GM13976 (cell line): ENCODE results near the gene RGS5.
"Not testable (repeated sequence)": the region's sequence is repeated elsewhere in the genome, so short reads cannot be mapped to it uniquely, and the experiment has no call there.

Source experiments
- DNase-seq: peaks from one replicate; pipeline ENCODE4 v3.0.0; 2012; ENCODE audit warnings: low spot score
- in situ Hi-C: fragments of 300-500 bp; cut with MboI; formaldehyde crosslinking; loops from one replicate; pipeline ENCODE4 v1.12.0; 2022; ENCODE audit warnings: low sequenced_read_pairs, mixed read lengths, inconsistent platforms; ENCODE audit not compliant: unreplicated experiment
- TF ChIP-seq, protein P1 (sequence below): IDR thresholded peaks from 2 replicates; pipeline ENCODE4 v1.5.1; 2012; ENCODE audit warnings: borderline replicate concordance, mild to moderate bottlenecking; ENCODE audit not compliant: insufficient read depth; ENCODE audit errors: extremely low read depth, missing control alignments, control extremely low read depth

RGS5 gene

DNA sequence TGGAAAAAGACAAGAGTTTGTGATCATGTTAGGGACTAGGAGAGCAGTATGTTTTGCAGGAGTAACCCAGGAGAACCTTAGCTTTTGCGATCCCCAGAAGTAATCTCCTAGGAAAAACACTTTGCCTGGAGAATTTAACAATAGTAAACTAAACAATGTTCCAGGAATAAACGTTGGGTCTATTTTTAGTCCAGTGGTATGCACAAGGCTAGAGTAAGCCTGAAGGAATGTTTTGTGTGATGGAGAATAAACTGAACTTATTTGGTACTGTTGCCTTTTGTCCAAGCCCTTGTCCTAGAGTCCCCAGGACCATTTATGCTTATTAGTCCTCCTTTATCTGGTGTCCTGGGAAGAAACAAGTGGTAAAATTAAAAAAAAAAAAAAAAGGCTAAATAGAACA is 28.7 kb upstream of the RGS5 start:
- no peak for DNase-seq
- TF ChIP-seq, protein P1, sequence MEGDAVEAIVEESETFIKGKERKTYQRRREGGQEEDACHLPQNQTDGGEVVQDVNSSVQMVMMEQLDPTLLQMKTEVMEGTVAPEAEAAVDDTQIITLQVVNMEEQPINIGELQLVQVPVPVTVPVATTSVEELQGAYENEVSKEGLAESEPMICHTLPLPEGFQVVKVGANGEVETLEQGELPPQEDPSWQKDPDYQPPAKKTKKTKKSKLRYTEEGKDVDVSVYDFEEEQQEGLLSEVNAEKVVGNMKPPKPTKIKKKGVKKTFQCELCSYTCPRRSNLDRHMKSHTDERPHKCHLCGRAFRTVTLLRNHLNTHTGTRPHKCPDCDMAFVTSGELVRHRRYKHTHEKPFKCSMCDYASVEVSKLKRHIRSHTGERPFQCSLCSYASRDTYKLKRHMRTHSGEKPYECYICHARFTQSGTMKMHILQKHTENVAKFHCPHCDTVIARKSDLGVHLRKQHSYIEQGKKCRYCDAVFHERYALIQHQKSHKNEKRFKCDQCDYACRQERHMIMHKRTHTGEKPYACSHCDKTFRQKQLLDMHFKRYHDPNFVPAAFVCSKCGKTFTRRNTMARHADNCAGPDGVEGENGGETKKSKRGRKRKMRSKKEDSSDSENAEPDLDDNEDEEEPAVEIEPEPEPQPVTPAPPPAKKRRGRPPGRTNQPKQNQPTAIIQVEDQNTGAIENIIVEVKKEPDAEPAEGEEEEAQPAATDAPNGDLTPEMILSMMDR, result no peak

DNA sequence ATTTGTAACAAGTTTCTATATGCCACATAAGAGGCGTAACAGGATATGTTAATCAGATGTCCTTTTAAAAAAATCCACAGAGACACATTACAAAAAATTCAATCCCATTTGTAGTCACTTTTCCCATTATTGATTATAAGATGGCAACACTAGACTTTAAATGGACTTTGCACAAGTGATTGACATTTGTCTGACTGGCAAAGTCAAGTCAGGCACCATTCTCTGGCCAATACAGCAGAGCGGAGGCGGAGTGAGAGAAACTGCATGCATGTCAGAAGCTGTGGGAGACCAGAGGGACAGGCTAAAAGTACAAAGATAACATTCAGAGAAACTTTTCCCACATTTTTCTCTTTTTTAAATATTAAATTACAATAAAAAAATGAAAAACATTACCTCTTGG is 28.1 kb upstream of the RGS5 start:
- in situ Hi-C loops, result no loop called here
- no peak for DNase-seq
- TF ChIP-seq, protein P1, result no peak

More for the DNA sequence above, 28.7 kb upstream of the RGS5 start:
- in situ Hi-C loops, result no loop called here

DNA sequence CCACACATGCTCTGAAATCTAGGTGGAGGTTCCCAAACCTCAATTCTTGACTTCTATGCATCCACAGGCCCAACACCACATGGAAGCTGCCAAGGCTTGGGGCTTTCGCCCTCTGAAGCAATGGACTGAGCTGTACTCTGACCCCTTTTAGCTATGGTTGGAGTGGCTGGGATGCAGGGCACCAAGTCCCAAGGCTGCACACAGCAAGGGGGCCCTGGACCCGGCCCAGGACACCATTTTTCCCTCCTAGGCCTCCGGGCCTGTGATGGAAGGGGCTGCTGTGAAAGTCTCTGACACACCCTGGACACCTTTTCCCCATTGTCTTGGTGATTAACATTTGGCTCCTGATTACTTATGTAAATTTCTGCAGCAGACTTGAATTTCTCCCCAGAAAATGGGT is 25.6 kb upstream of the RGS5 start:
- in situ Hi-C loops, DNase-seq: not testable (repeated sequence)

DNA sequence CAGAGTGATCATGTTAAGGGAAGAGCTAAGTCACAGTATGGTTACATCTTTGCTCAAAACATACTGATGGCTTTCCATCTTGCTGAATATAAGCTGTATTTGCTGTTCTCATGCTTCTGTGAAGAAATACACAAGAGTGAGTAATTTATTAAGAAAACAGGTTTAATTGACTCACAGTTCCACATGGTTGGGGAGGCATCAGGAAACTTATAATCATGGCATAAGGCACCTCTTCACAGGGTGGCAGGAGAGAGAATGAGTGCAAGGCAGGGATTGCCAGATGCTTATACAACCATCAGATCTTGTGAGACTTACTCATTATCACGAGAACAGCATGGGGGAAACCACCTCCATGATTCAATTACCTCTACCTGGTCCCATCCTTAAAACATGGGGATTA is 24.4 kb upstream of the RGS5 start:
- DNase-seq, result no peak
- in situ Hi-C loops, result no loop called here
- TF ChIP-seq, protein P1, result no peak

DNA sequence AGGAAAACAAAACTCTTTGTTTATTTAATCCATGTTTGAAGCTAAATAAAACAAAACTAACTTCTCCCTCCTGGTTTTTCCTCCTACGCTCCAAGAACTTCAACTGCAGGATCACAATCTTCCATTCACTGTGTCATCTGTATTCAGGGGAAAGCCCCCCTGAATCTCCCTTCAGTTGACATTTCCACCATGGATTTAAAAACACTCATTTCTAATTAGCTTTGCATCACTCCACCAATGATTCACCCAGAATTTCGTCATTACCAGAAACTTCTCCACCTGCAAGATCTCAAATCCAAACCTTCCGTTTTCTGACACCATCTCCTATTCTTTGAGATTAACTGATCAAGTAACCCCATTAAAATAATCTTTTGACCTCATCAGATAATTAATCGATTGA is 10.9 kb upstream of the RGS5 start:
- TF ChIP-seq, protein P1, result no peak
- no peak for DNase-seq
- in situ Hi-C loops, result no loop called here

DNA sequence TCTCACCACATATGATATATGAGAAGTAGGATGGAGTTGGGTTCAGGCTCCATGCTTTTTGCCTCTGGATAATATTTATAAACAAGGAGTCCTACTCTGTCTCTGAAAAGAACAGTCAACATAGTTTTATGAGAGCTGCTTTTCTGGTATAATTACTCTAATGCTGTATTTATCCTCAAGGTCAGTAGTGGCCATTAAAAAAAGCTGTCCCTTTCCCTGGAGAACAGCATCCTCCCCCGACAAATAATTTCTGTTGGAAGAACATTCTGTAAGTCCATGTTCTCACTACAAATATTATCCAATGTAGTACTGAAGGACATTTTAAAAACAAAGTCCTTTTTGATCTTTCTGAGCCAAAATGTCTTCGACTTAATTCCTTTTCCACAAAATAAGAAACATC is 9.0 kb upstream of the RGS5 start:
- no peak for DNase-seq
- in situ Hi-C loops, result no loop called here
- TF ChIP-seq, protein P1, result no peak

DNA sequence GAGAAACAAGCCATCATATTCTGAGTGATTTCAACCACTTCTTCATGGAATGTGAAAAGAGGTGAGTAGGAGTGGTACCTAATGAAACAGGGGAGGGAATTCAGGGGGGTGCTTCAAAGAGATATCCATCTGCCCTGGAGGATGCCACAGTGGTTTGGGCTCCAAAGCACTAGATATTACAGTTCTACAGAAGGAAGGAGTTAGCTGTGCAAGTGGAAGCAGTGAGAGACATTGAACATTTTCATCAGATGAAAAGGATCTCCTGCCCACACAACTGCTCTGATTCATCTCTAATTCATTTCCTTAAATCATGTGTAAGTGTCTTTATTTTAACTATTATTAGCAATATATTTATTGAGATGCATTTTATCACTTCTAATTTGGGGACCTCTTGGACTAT is 2.8 kb upstream of the RGS5 start:
- TF ChIP-seq, protein P1, result no peak
- in situ Hi-C loops, result no loop called here
- no peak for DNase-seq
